ENCODE data around the gene LY6G6D. TPM values are rescaled to one million over a fixed set of nuclear protein-coding genes. Genes with fewer than 3 reads are reported as not detected.
A peak's percentile ranks its signal among the peaks of the same experiment; 100 is the strongest.

Gene LY6G6D
- total and polyA plus RNA-seq, 2 of the 13 experiments (the other 11 are each of a cell fraction or from before 2014, with no cell fraction given): not detected

DNA sequence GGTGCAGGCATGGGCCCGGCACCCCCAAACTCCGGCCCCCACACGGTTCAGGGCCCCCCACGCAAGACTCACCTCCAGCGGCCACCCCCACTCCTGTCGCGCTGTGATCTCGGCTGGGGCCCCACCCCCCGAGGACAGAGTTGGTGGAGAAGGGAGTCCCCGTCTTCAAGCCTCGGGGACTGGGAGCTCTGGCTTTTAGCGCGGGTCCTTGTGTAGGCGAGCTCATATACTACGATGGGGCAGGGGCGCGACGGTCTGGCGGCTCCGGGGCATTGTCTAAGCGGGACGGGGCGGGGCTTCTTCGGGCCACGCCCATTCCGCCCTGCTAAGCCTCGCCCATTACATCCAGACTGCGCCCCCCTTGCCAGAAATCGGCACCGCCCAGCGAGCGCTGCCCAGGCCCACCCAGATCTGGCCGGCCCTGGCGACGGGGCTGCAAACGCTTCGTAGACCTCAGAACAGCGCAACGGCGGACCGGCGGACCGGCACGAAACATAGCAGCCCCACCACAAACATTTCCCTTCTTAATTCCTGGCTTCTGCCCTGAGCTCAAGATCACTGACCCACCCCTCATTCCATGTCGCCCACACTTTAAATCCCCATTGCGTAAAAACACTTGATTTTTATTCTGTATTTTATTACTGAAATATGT is 15.0 kb downstream of the LY6G6D start (continued):
- TF ChIP-seq, protein P1, sequence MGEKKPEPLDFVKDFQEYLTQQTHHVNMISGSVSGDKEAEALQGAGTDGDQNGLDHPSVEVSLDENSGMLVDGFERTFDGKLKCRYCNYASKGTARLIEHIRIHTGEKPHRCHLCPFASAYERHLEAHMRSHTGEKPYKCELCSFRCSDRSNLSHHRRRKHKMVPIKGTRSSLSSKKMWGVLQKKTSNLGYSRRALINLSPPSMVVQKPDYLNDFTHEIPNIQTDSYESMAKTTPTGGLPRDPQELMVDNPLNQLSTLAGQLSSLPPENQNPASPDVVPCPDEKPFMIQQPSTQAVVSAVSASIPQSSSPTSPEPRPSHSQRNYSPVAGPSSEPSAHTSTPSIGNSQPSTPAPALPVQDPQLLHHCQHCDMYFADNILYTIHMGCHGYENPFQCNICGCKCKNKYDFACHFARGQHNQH (CRISPR knock-in tag; IDR thresholded peaks at IDR 0.05): peak; percentile 10; the same call in 1 of the 2 replicates
- TF ChIP-seq ZNF335 (CRISPR knock-in tag; IDR thresholded peaks at IDR 0.05): no peak; the same call in 1 of the 2 replicates
- TF ChIP-seq, protein P2, sequence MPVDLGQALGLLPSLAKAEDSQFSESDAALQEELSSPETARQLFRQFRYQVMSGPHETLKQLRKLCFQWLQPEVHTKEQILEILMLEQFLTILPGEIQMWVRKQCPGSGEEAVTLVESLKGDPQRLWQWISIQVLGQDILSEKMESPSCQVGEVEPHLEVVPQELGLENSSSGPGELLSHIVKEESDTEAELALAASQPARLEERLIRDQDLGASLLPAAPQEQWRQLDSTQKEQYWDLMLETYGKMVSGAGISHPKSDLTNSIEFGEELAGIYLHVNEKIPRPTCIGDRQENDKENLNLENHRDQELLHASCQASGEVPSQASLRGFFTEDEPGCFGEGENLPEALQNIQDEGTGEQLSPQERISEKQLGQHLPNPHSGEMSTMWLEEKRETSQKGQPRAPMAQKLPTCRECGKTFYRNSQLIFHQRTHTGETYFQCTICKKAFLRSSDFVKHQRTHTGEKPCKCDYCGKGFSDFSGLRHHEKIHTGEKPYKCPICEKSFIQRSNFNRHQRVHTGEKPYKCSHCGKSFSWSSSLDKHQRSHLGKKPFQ (CRISPR knock-in tag; IDR thresholded peaks at IDR 0.05; ENCODE audit: insufficient replicate concordance): no peak
- no peak for TF ChIP-seq ZNF263 (CRISPR knock-in tag; IDR thresholded peaks at IDR 0.05)
- no peak; the same call in 1 of the 2 replicates for TF ChIP-seq HMGXB3 (CRISPR knock-in tag; IDR thresholded peaks at IDR 0.05; ENCODE audit: borderline replicate concordance)
- TF ChIP-seq ZNF773 (CRISPR knock-in tag; IDR thresholded peaks at IDR 0.05; ENCODE audit: borderline replicate concordance): no peak
- peak; percentile 91; the same call in 1 of the 2 replicates for TF ChIP-seq CSRNP1 (CRISPR knock-in tag; IDR thresholded peaks at IDR 0.05)
- TF ChIP-seq ZNF3 (CRISPR knock-in tag; IDR thresholded peaks at IDR 0.05): no peak
- TF ChIP-seq, protein P3, sequence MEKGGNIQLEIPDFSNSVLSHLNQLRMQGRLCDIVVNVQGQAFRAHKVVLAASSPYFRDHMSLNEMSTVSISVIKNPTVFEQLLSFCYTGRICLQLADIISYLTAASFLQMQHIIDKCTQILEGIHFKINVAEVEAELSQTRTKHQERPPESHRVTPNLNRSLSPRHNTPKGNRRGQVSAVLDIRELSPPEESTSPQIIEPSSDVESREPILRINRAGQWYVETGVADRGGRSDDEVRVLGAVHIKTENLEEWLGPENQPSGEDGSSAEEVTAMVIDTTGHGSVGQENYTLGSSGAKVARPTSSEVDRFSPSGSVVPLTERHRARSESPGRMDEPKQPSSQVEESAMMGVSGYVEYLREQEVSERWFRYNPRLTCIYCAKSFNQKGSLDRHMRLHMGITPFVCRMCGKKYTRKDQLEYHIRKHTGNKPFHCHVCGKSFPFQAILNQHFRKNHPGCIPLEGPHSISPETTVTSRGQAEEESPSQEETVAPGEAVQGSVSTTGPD (CRISPR knock-in tag; IDR thresholded peaks at IDR 0.05): no peak
- TF ChIP-seq FOXM1 (CRISPR knock-in tag; IDR thresholded peaks at IDR 0.05): no peak
- TF ChIP-seq ZNF615 (CRISPR knock-in tag; IDR thresholded peaks at IDR 0.05; ENCODE audit: borderline replicate concordance): no peak
- TF ChIP-seq FOXJ3 (CRISPR knock-in tag; IDR thresholded peaks at IDR 0.05; ENCODE audit: borderline replicate concordance): no peak
- peak; percentile 78; the same call in 1 of the 2 replicates for TF ChIP-seq ZNF138 (CRISPR knock-in tag; IDR thresholded peaks at IDR 0.05; ENCODE audit: low read depth)
- TF ChIP-seq MYC (CRISPR knock-in tag; IDR thresholded peaks at IDR 0.05; ENCODE audit: borderline replicate concordance): no peak; the same call in 1 of the 2 replicates
- no peak for TF ChIP-seq CBFB (CRISPR knock-in tag; IDR thresholded peaks at IDR 0.05)
- peak; percentile 9; the same call in 1 of the 2 replicates for TF ChIP-seq REPIN1 (CRISPR knock-in tag; IDR thresholded peaks at IDR 0.05; ENCODE audit: borderline replicate concordance, low read depth)
- TF ChIP-seq ZNF17 (CRISPR knock-in tag; IDR thresholded peaks at IDR 0.05): no peak
- TF ChIP-seq MATR3 (CRISPR knock-in tag; IDR thresholded peaks at IDR 0.05): no peak
- TF ChIP-seq ZNF329 (CRISPR knock-in tag; IDR thresholded peaks at IDR 0.05; ENCODE audit: low read depth): no peak

All from HepG2 (cell line).